ENCODE results near the gene DDX59.
"Not testable (repeated sequence)": the region's sequence is repeated elsewhere in the genome, so short reads cannot be mapped to it uniquely, and the experiment has no call there.

The DDX59 gene

DNA sequence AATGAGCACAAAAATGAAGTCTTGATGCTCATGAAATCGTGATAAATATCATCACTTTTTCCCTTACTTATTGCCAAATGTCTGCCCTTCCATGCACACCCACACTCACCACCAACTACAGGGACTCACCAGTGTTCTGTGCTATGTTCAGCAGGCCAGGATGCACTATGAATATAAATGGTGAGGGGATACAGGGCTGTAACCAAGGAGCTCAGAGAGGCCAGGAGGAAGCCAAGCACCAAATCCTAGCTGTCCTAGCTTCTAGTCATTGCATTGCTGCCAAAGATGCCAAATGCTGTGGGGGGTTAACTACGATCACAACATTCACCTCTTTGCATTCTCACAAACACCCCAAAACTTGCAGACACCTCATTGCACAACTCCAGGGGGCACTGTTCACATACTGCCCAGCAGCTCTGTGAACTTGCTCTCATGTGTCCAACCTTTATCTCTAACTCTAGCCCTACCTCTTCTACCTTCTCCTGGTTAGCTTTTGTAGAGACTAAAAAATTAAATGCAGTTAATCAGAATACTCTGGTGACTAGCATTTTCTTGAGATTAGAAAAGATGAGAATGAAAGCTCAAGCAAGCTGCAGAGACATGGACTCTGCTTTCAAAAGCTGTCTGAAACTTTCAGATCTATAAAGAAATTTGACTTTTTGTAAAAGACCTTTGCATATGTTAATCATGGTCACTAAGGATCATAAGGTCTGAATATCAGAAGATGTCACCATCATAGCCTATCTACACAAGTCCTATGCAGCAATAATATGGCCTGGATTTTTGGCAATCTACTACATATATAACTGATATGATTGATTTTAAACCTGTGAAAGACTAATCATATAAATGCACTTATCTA, 35.2 kb downstream of the DDX59 start:
- no peaks in the 10 kb centered on the region for H3K9me3 Mint-ChIP-seq
- no peak for ATAC-seq (replicated peaks)
- H3K36me3 Mint-ChIP-seq (ENCODE audit: insufficient read depth) = no peaks in the 10 kb centered on the region
- no peak overlapping the region for H3K27ac Mint-ChIP-seq
- H3K4me3 Mint-ChIP-seq = no peak overlapping the region
- no peaks in the 10 kb centered on the region for H3K4me1 Mint-ChIP-seq (ENCODE audit: low read depth in 2 of 2)
- H3K27me3 Mint-ChIP-seq = no peaks in the 10 kb centered on the region
- no peak for DNase-seq

DNA sequence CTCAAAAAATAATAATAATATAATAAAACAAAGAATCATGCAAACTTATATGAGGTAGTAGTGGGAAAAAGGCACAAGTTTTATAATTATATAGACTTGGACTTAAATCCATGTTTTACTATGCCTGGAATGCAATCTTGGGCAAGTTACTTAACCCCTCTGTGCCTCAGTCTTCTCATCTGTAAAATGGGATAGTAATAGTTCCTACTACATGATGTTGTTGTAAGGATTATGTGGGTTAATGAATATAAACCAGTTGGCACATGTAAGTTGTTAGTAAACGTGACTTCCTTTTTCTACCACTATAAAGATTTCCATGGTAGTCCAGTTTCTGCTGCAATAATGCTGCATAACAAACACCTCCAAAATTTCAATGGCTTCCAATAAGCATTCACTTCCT, 38.3 kb downstream of the DDX59 start:
- DNase-seq (no peak), ATAC-seq (replicated peaks) (no peak)
- Mint-ChIP-seq H3K27ac (no peak overlapping the region), H3K27me3 (no peaks in the 10 kb centered on the region), H3K36me3 (ENCODE audit: insufficient read depth) (no peaks in the 10 kb centered on the region), H3K4me3 (no peak overlapping the region), H3K9me3 (no peaks in the 10 kb centered on the region), H3K4me1 (ENCODE audit: low read depth in 2 of 2) (peaks cover 11 to 14% of the 10 kb centered on the region in 2 donors)

DNA sequence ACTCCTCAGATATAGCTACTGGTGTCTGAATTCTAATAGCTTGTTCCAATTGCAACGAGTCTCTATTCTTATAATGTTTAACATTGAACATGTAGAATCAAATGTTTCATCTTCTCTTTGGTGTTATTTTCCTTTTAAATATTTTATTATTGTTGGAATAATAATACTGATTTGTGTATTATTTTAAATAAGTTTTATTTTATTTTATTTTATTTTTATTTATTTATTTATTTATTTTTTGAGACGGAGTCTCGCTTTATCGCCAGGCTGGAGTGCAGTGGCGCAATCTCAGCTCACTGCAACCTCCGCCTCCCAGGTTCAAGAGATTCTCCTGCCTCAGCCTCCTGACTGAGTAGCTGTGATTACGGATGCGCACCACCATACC, 39.2 kb downstream of the DDX59 start:
- H3K27me3 Mint-ChIP-seq; H3K4me3 Mint-ChIP-seq; ATAC-seq (replicated peaks); H3K36me3 Mint-ChIP-seq (ENCODE audit: insufficient read depth); DNase-seq; H3K9me3 Mint-ChIP-seq; H3K27ac Mint-ChIP-seq: not testable (repeated sequence)
- peaks cover 11 to 14% of the 10 kb centered on the region in 2 donors for H3K4me1 Mint-ChIP-seq (ENCODE audit: low read depth in 2 of 2)

DNA sequence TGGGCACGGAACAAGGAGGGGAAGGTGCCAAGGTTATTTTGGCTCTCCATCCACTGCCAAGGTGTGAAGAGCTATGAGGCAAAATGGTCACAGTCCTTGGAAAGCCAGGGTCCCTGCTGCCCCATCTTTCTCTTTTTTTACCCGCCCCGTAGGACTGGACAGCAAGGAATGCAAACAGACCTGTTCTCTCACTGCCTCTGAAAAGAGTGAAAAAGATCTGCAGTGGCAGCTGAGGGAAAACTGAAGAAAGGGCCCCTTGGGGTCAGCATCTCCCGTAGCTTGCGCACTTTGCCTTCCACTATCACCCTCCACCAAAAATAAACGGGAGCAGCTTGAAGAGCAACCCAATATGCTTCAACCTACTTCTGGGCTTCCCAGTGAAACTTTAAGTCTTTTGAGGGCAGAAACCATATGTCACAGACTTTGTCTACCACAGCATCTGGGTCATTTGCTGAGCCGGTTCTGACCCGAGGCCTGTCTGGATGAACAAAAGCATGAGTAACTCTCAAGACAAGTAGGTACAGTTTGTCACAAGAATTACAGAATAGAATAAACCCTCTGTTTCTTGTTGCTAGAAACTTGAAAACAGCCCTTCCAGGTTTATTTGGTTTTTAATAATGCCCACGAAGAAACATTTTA, 39.7 kb downstream of the DDX59 start:
- no peaks in the 10 kb centered on the region for H3K27me3 Mint-ChIP-seq
- no peaks in the 10 kb centered on the region for H3K9me3 Mint-ChIP-seq
- H3K4me3 Mint-ChIP-seq = no peak overlapping the region
- DNase-seq (no peak), ATAC-seq (replicated peaks) (no peak)
- H3K27ac Mint-ChIP-seq = no peak overlapping the region
- no peaks in the 10 kb centered on the region for H3K36me3 Mint-ChIP-seq (ENCODE audit: insufficient read depth)
- H3K4me1 Mint-ChIP-seq (ENCODE audit: low read depth in 2 of 2) = peaks cover 11 to 15% of the 10 kb centered on the region in 2 donors

DNA sequence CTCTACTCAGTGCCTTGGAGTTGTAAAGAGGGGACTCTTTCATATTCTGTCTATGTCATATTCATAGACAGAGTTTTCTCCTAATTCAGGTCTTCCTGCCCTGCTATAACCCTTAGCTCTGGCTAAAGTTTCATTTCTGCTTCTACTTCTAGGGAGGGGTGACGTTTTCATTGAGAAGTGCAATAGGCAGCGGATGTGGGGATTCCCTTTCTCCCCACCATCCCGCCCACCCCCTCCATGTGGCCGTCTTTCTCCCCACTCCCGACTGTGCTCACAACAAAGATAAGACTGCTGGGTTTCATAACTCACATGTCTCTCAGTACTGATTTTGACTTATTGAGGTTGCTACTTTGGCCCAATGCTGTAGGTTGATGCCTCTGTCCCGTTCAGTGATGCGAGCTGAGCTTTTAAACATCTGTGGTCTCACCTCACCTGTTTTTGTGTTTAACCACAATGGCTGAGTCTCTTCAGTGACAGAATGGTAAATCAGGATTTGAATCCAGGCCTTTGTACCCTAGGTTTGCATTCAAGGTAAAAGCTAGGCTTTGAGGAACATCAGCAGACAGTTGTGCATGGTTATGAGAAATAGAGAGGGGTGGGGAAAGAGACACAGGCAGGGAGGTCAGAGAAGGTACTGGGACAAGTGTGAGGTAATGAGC, 41.4 kb downstream of the DDX59 start:
- H3K4me1 Mint-ChIP-seq (ENCODE audit: low read depth in 2 of 2) = peaks cover 11 to 15% of the 10 kb centered on the region in 2 donors
- peak overlapping the region; percentile 27 to 62 for H3K27ac Mint-ChIP-seq
- no peaks in the 10 kb centered on the region for H3K36me3 Mint-ChIP-seq (ENCODE audit: insufficient read depth)
- H3K9me3 Mint-ChIP-seq = no peaks in the 10 kb centered on the region
- H3K4me3 Mint-ChIP-seq = peak overlapping the region; percentile 8 to 33
- DNase-seq (peak in 2 of 3 experiments; percentile 2 to 3), ATAC-seq (replicated peaks) (peak; percentile 84)
- H3K27me3 Mint-ChIP-seq = no peaks in the 10 kb centered on the region

DNA sequence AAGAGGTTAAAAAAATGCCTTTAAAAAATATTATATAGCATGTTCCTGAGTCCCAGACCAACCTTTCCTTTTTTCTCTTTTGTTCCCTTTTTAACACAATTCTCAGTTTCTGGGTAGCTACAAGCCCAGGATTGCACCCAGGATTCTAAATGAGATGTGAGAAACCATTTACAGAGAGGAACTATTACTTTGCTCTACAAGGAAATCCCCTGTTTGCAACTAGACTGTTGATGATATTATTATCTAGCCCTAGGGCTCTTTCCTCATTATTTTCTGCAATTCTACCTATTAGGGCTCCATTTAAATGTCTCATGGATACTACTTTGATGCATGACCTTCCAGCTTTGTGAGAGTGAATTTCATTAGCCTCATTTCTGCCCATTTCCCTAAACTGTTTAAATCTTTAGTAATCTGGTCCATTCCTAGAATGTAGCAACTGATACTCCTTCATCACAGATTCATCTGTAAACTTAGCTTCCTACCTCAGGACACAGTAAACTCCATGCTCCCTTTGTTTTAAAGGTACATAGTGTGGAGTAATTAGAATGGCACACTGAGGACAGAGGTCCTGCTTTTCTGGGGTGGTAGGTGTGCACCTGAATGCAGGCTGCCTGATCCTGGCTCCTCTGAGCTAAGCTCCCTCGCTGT, 42.0 kb downstream of the DDX59 start:
- DNase-seq = no peak
- peak overlapping the region; percentile 8 to 33 for H3K4me3 Mint-ChIP-seq

DNA sequence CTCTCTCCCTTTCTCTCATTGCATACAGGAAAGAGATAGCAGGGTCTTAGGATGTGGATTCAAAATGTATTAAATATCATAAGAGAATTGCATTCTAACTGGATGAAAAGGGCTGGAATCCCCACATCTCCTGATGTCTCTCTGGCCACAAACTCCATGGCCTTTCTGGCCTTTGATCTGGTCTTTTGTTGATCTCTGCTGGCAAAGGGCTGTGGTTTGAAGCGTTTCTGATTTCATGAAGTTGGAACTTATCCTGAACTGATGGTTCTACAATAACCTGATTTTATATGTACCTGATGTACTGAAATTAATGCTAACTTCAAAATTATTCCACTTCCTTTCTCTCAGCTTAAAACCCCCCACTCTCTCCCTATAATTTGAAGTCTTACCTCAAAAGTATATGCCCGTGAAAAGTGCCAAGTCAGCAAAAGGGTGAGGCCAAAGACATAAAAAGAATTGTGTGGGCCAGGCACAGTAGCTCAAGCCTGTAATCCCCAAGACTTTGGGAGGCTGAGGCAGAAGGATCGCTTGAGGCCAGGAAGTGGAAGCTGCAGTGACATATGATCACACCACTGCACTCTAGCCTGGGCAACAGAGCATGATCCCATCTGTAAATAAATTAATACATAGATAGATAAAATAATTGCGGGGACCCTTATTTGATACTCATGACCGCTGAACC, 42.7 kb downstream of the DDX59 start:
- no peak overlapping the region for H3K27ac Mint-ChIP-seq
- peaks cover 11 to 15% of the 10 kb centered on the region in 2 donors for H3K4me1 Mint-ChIP-seq (ENCODE audit: low read depth in 2 of 2)
- H3K4me3 Mint-ChIP-seq = no peak overlapping the region

More for the DNA sequence above, 42.0 kb downstream of the DDX59 start:
- Mint-ChIP-seq H3K36me3 (ENCODE audit: insufficient read depth) (no peaks in the 10 kb centered on the region), H3K4me1 (ENCODE audit: low read depth in 2 of 2) (peaks cover 11 to 15% of the 10 kb centered on the region in 2 donors), H3K9me3 (no peaks in the 10 kb centered on the region), H3K27ac (peak overlapping the region; percentile 27 to 62), H3K27me3 (no peaks in the 10 kb centered on the region)
- ATAC-seq (replicated peaks) = peak; percentile 44

DNA sequence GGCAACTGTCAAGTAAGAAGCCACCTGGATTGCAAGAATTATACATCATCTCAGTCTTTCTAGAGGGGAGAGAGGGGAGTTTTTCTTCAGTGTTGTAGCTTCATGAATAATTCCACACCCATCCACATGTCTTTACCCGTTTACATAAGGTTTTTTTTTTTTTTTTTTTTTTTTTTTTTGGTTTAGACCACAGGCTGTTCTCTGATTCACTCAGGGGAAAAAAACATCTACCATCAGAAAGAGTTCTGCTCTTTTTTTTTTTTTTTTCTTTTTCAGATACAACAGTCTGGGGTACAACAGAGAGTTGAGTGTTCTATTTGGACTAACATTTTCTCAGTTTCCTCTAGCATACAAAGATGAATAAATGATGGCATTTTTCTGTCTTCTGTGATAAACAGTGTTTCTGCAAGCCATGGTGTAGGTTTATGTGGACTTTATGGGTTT, 44.3 kb downstream of the DDX59 start:
- ATAC-seq (replicated peaks) (no peak), DNase-seq (no peak)
- no peaks in the 10 kb centered on the region for H3K9me3 Mint-ChIP-seq
- H3K4me3 Mint-ChIP-seq = no peak overlapping the region
- no peak overlapping the region for H3K27ac Mint-ChIP-seq
- H3K27me3 Mint-ChIP-seq = no peaks in the 10 kb centered on the region
- H3K36me3 Mint-ChIP-seq (ENCODE audit: insufficient read depth) = peaks cover 5% of the 10 kb centered on the region
- H3K4me1 Mint-ChIP-seq (ENCODE audit: low read depth in 2 of 2) = peaks cover 17 to 18% of the 10 kb centered on the region in 2 donors

More for the DNA sequence above, 42.7 kb downstream of the DDX59 start:
- H3K27me3 Mint-ChIP-seq = no peaks in the 10 kb centered on the region
- ATAC-seq (replicated peaks) (no peak), DNase-seq (no peak)
- no peaks in the 10 kb centered on the region for H3K36me3 Mint-ChIP-seq (ENCODE audit: insufficient read depth)
- no peaks in the 10 kb centered on the region for H3K9me3 Mint-ChIP-seq

DNA sequence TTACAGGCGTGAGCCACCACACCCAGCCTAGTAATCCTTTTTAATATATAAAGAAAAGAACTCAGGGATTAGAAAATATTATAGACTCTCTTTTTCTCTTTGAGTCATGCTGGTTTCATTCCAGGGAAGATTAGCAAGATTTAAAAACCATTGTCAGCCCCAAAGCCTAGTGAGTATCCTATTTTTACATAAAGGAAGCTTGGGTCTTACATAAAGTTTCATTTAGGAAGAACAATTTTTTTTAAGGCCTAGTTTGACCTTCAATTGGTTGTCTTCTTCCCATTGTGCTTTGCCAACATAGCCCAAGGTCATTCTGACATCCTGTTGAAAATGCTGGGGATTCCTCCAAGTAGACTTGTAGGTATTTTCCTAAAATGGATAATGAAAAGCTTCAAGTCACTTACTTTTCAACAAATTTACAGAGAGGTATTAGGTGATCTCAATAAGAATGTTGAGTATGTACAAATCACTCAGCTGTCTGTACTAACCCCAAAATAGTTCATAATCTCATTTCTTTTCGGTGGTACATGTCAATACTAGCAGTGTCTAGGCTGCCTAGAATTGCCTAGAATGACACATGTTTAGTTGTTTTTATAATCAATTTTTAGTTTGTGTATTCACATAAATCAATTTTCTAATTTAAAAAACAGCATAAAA, 44.9 kb downstream of the DDX59 start:
- Mint-ChIP-seq H3K4me1 (ENCODE audit: low read depth in 2 of 2) (peaks cover 17 to 18% of the 10 kb centered on the region in 2 donors), H3K27ac (no peak overlapping the region), H3K9me3 (no peaks in the 10 kb centered on the region), H3K27me3 (no peaks in the 10 kb centered on the region), H3K4me3 (no peak overlapping the region), H3K36me3 (ENCODE audit: insufficient read depth) (peaks cover 5% of the 10 kb centered on the region)
- no peak for DNase-seq
- ATAC-seq (replicated peaks) = no peak

DNA sequence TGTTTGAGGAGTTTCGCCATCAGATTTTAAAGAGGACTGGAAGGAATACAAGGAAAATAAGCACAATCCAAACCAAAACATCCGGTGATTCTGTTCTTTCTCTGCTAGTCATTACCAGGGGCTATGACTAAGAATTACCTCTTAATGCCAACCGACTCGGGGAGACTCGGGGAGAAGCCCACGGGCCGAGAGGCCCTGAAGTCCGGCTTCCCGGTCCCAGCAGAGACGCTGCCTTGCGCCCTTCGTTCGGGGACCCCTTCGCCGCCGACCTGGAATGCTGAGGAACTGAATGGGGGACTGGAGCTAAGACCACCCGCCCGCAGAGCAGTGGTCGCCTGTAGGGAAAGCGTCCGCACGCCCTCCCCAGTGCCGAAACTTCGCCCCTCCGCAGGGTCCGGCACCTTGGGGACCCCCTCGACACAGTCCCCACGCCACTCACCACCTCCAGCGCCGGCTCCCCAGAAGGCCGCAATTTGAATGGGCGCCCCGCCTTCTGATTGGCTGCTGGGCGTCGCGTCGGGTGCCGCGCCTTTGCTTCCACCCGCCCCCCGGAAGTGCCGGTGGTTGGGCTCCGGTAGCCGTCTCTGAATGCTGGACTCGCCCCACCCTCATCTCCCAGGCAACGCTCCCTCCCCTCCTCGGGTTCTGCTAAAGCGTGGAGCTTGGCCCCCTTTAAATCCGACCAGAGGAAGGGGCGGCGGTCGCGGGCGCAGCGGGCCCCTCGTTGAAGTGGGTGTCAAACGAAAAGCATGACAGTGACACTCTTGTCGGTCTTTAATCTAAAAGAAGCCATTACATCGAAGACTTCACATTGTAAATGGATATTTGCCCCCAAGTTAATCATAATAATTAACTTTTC, 49.2 kb downstream of the DDX59 start, which contains the start of gene KIF14:
Gene KIF14, minus strand, starts transcription at position 479 of the 859 bp plus-strand sequence. CDS start 2,028 bp downstream, outside the sequence.
- no peaks in the 10 kb centered on the region for H3K9me3 Mint-ChIP-seq
- H3K4me1 Mint-ChIP-seq (ENCODE audit: low read depth in 2 of 2) = peaks cover 5% of the 10 kb centered on the region in 2 donors
- H3K36me3 Mint-ChIP-seq (ENCODE audit: insufficient read depth) = peaks cover 5% of the 10 kb centered on the region
- no peaks in the 10 kb centered on the region for H3K27me3 Mint-ChIP-seq
- peak; percentile 88 to 90 (median 88) for DNase-seq
- peak; percentile 99 for ATAC-seq (replicated peaks)
- peak within 1 kb of the TSS; percentile 94 to 97 for H3K4me3 Mint-ChIP-seq
- peak within 1 kb of the TSS; percentile 92 to 95 for H3K27ac Mint-ChIP-seq

DNA sequence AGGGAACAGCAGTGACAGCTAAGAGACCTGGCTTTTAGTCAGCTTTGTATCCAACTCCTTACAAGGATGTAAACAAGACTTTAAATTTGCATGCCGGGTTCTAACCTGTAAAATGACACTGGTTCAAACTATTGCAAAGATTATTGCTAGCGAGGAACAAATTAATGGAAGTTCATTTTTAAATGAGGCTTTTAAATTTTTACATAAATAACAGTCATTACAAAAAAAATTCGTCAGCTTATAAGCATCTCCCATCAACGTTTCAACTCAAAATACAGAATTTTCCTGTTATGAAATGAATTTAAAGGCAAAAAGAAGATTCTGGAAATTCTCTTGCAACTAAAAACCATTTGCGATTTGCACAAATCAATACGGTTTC, 49.8 kb downstream of the DDX59 start:
- H3K9me3 Mint-ChIP-seq = no peaks in the 10 kb centered on the region
- no peak for ATAC-seq (replicated peaks)
- H3K4me3 Mint-ChIP-seq = peak overlapping the region; percentile 94 to 97
- no peak for DNase-seq
- H3K27me3 Mint-ChIP-seq = no peaks in the 10 kb centered on the region
- peaks cover 3 to 5% of the 10 kb centered on the region in 2 donors for H3K4me1 Mint-ChIP-seq (ENCODE audit: low read depth in 2 of 2)
- peaks cover 5% of the 10 kb centered on the region for H3K36me3 Mint-ChIP-seq (ENCODE audit: insufficient read depth)
- H3K27ac Mint-ChIP-seq = peak overlapping the region; percentile 92 to 95

DNA sequence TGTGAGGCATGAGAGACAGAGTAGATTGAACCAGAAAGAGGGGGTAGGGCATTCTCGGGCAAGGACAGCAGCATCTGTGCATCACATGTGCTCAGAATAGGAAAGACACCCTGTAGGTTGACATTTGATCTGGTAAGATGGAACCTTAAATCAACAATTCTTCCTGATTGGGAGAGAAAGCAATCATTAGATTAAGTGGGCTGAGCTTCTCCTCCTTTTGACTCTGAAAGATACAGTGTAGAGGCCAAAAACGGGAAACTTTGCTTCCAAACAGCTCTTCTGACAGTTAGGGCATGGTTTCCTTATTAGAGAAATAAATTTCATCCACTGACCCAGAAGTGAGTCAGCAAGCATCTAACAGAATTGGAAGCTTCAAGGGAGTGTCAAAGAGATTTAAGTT, 58.9 kb downstream of the DDX59 start:
- H3K27me3 Mint-ChIP-seq = no peaks in the 10 kb centered on the region
- no peaks in the 10 kb centered on the region for H3K36me3 Mint-ChIP-seq (ENCODE audit: insufficient read depth)
- no peaks in the 10 kb centered on the region for H3K9me3 Mint-ChIP-seq

More for the DNA sequence above, 58.9 kb downstream of the DDX59 start:
- DNase-seq (no peak), ATAC-seq (replicated peaks) (no peak)
- Mint-ChIP-seq H3K27ac (no peak overlapping the region), H3K4me3 (no peak overlapping the region), H3K4me1 (ENCODE audit: low read depth in 2 of 2) (no peaks in the 10 kb centered on the region)
